ENCODE results near the gene ILK.

- no peak for TF ChIP-seq CTCF (IDR thresholded peaks at IDR 0.05)
- peak in 1 of 2 donors; percentile 28 for TF ChIP-seq POLR2A (IDR thresholded peaks at IDR 0.05)
These were observed 36.7 kb upstream of the ILK start for GRCh38 chr11:6566704-6567370.

All from thyroid gland (tissue), 4 donors.